A172 (cell line): Measurements from ENCODE around the gene CBARP. TPM values are rescaled to one million over a fixed set of nuclear protein-coding genes. Genes with fewer than 3 reads are reported as not detected.

Source experiments
- DNase-seq: peaks from one replicate; pipeline ENCODE4 v3.0.0-alpha.2; 2015; ENCODE audit warnings: low spot score
- total RNA-seq: library from RNA; depleted of rRNA; stranded (reverse); fragments of >200 nt; shearing (Covaris generic); gene quantifications from 2 replicates; pipeline ENCODE4 v1.2.3, GENCODE V29; 2014

Gene CBARP
- total RNA-seq, 1 experiment from 2014 or later: 0.95 TPM

- DNase-seq: peak; percentile 96
Measured at GRCh38 chr19:1264801-1265614, 27.2 kb upstream of the CBARP start.

GRCh38 chr19:1263188-1263587, 25.4 kb upstream of the CBARP start:
- no peak for DNase-seq

DNA sequence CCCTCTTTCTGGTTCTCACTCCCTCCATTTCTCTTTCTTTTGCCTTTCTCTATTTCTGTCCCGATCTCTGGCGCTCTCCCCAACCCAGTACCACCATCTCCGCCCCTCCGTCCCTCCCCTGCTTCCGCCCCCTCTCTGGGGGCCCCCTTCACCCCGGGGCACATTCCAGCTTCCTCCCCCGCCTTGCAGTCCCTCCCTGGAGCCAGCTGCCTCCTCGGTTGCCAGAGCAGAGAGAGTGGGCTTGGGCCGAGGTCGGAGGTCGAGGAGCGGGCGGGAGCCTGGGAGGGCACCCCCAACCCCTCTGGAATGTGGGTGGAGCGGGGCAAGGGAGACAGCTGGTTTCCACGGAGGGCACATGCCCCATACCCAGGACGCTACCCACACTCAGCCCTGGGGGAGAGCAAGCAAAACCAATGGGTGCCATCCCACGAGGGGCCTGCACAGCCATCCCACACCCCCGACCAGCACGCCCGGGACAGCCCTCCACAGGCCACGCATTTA, 24.9 kb upstream of the CBARP start:
- DNase-seq: no peak

DNA sequence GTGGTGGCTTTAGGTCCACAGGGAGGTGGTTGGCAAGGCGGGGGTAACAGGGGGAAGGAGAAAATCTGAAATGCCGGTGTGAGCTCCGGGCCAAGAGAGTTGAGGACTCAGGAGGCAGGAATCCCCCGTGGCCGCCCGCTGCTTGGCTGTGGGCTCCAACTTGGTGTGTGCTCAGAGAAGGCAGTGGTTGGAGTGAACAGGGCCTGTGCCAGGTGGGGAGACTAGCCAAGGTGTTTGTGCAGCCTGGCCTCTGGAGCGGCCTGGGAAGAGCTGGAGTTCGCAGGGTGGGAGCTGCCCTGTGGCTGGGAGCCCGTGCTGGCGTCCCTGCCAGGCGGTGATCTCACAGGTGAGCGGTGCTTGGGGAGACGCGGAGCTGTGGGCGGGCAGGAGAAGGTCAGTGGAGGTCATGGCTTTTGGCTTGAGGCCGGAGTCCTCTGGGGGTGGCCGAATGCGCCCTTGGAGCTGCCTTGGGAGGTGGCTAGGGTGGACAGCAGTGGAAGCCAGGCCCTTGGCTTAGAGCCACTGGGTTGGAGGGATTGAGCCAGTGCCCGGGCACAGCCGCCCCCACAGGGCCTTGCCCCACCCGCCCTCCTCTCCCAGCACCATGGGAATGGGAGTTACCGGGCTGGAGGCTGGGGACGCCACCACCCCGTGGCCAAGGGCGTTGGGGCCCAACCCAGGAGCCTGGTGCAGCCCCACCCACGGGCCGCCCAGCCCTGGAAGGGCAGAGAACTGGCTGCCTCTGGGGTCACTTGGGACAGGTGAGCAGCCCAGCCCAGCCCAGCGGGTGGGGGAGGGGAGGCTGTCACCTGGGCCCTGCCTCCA, 24.2 kb upstream of the CBARP start:
- peak; percentile 84 for DNase-seq

- no peak for DNase-seq
Measured at GRCh38 chr19:1261538-1261797, 23.7 kb upstream of the CBARP start.

GRCh38 chr19:1260749-1261537, 23.1 kb upstream of the CBARP start:
- DNase-seq: peak; percentile 91

GRCh38 chr19:1259876-1260748, 22.3 kb upstream of the CBARP start:
- peak; percentile 53 for DNase-seq

GRCh38 chr19:1259206-1259875, 21.5 kb upstream of the CBARP start:
- peak; percentile 84 for DNase-seq

DNA sequence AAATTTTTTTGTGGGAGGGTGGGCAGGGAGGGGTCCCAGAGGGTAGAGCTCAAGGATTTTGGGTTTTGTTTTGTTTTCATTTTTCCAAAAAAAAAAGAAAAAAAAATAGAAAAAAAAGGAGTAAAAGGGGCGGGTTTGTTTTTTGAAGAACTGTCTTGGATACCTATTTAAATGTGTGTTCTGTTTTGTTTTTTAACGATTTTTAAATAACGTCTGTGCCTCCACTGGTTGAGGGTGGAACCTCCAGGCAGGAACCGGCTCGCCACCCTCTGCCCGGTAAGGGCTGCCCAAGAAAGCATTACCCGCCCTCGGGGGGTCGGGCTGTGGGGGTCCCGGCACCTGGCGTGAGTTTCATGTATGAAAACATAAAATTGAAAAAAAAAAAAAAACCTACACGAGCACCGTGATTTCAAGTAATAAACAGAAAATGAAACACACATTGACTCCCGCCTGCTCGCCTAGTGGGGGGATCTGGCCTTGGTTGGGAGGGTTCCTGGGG, 21.0 kb upstream of the CBARP start:
- no peak for DNase-seq

DNA sequence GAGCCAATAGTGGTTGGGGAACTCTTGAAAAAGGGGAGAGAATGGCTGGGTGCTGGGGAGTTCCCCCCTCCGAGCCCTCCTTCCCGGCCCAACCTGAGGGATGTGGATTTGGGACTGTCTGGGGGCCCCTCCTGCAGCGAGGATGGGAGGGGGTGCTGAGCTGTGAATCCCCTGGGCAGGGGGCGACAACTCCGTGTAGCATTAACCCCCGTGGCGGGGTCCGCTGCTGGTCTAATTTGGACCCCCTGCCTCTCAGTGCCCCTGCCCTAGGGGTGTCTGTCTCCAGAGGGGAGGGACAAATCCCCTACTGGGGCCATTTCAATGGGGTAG, 20.3 kb upstream of the CBARP start:
- no peak for DNase-seq

- DNase-seq: no peak
Measured at GRCh38 chr19:1257475-1258162, 19.8 kb upstream of the CBARP start.

- no peak for DNase-seq
Measured at GRCh38 chr19:1256646-1257474, 19.1 kb upstream of the CBARP start.

GRCh38 chr19:1255186-1256161, 17.7 kb upstream of the CBARP start:
- DNase-seq: no peak

- no peak for DNase-seq
Measured at GRCh38 chr19:1254530-1255185, 16.9 kb upstream of the CBARP start.

- no peak for DNase-seq
Measured at GRCh38 chr19:1254081-1254527, 16.3 kb upstream of the CBARP start.

DNA sequence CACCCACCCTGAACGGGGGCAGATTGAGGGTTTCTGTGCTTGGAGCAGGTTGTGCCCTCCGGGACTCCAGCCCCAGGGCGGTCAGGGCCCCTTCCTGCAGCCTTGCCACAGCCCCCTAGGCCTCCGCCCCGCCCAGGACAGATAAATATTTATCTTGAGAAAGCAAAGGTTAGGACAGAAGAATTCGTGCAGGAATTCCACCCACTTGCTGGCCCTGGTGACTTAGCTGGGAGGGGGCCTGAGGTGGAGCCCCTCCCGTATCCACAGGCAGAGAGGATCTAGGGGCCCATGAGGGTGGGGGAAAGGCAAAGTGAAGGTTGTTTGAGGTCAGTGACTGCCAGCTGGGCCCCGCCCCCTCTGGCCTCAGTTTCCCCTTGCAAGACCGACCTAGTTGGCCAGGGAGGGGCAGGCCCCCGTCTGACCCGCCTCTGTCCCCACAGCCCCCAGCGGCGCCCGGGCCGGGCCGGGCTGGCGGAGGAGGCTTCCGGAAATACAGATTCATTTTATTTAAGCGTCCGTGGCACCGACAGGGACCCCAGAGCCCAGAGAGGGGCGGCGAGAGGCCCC, 15.8 kb upstream of the CBARP start:
- DNase-seq: no peak
